ENCODE data around the gene CACNB4.

The CACNB4 gene

GRCh38 chr2:151817929-151818328 lies 280.9 kb downstream of the CACNB4 start:
- H3K4me3 ChIP-seq, result no peak overlapping the region
- H3K9me3 ChIP-seq, result no peaks in the 10 kb centered on the region
- no peak for DNase-seq
- peaks cover 2 to 3% (median 2%) of the 10 kb centered on the region in 3 donors for H3K36me3 ChIP-seq
- H3K4me1 ChIP-seq, result peaks cover 0 to 14% (median 0%) of the 10 kb centered on the region in 4 donors
- intact Hi-C loops (cut with DNase I; ENCODE audit: low total_unique reads), result no loop called here
- no peaks in the 10 kb centered on the region for H3K27me3 ChIP-seq
- TF ChIP-seq, protein P1, sequence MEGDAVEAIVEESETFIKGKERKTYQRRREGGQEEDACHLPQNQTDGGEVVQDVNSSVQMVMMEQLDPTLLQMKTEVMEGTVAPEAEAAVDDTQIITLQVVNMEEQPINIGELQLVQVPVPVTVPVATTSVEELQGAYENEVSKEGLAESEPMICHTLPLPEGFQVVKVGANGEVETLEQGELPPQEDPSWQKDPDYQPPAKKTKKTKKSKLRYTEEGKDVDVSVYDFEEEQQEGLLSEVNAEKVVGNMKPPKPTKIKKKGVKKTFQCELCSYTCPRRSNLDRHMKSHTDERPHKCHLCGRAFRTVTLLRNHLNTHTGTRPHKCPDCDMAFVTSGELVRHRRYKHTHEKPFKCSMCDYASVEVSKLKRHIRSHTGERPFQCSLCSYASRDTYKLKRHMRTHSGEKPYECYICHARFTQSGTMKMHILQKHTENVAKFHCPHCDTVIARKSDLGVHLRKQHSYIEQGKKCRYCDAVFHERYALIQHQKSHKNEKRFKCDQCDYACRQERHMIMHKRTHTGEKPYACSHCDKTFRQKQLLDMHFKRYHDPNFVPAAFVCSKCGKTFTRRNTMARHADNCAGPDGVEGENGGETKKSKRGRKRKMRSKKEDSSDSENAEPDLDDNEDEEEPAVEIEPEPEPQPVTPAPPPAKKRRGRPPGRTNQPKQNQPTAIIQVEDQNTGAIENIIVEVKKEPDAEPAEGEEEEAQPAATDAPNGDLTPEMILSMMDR (IDR thresholded peaks at IDR 0.05), result no peak
- no peak overlapping the region for H3K27ac ChIP-seq

GRCh38 chr2:151816843-151817242 lies 282.0 kb downstream of the CACNB4 start:
- Histone ChIP-seq H3K4me1 (peaks cover 0 to 9% (median 0%) of the 10 kb centered on the region in 4 donors), H3K27ac (no peak overlapping the region), H3K36me3 (peaks cover 10 to 13% (median 13%) of the 10 kb centered on the region in 3 donors), H3K4me3 (no peak overlapping the region), H3K27me3 (no peaks in the 10 kb centered on the region), H3K9me3 (no peaks in the 10 kb centered on the region)
- TF ChIP-seq, protein P1 (IDR thresholded peaks at IDR 0.05), result no peak
- intact Hi-C loops (cut with DNase I; ENCODE audit: low total_unique reads), result no loop called here
- no peak for DNase-seq

DNA sequence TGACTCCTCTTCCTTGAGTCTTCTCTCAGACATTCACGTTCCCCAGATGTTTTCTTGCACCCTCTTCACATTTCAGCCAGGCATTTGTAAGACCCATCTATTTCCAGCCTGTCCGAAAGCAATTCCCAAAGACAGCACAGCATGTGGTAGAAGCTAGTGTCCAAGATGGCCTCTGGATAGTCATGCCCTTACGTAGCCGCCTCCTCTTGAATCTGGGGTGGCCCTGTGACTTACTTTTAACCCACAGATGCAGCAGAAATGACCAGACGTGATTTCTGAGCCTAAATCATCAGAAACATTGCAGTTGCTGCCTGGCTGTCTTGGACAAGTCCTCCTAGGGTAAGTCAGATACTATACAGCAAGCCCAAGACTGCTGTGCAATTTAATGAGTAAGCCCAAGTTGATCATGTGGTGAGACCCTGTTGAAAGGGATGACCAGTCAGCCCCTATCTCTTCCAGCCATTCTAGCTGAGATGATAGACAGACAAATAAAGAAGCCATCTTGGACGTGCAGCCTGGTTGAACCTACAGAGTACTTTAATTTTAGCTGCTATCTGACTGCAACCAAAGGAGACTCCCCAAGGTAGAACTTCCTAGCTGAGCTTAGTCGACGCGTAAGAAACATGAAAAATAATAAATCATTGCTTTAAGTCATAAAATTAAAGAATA lies 282.9 kb downstream of the CACNB4 start:
- intact Hi-C loops (cut with DNase I; ENCODE audit: low total_unique reads), result no loop called here
- TF ChIP-seq, protein P1 (IDR thresholded peaks at IDR 0.05), result no peak
- H3K27ac ChIP-seq, result no peak overlapping the region

GRCh38 chr2:151810489-151810888 lies 288.4 kb downstream of the CACNB4 start:
- intact Hi-C loops (cut with DNase I; ENCODE audit: low total_unique reads), result no loop called here
- peaks cover 24 to 46% (median 39%) of the 10 kb centered on the region in 3 donors for H3K36me3 ChIP-seq
- DNase-seq, result no peak
- no peaks in the 10 kb centered on the region for H3K4me1 ChIP-seq
- H3K4me3 ChIP-seq, result no peak overlapping the region
- no peak overlapping the region for H3K27ac ChIP-seq
- TF ChIP-seq, protein P1 (IDR thresholded peaks at IDR 0.05), result no peak
- H3K9me3 ChIP-seq, result no peaks in the 10 kb centered on the region
- H3K27me3 ChIP-seq, result no peaks in the 10 kb centered on the region

More for the DNA sequence above, 282.9 kb downstream of the CACNB4 start:
- Histone ChIP-seq H3K4me3 (no peak overlapping the region), H3K27me3 (no peaks in the 10 kb centered on the region), H3K4me1 (peaks cover 0 to 9% (median 0%) of the 10 kb centered on the region in 4 donors), H3K36me3 (peaks cover 19 to 20% (median 19%) of the 10 kb centered on the region in 3 donors), H3K9me3 (no peaks in the 10 kb centered on the region)
- no peak for DNase-seq

DNA sequence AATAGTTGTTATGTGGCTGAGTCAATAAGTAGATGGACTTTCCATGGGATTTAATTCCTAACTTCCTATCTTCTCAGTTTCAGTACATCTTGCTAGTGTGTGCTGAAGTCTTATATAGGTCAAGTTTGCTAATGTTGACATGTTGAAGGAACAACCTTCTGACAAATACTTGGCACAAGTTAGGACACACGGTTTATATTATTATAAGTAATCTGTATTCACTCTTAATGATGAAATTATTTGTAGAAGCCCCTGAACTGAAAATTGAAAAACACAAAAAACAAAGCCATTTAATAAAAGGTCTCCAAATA lies 289.8 kb downstream of the CACNB4 start:
- H3K27me3 ChIP-seq, result no peaks in the 10 kb centered on the region
- no peak for DNase-seq
- H3K27ac ChIP-seq, result no peak overlapping the region
- H3K4me3 ChIP-seq, result no peak overlapping the region
- H3K9me3 ChIP-seq, result no peaks in the 10 kb centered on the region
- TF ChIP-seq, protein P1 (IDR thresholded peaks at IDR 0.05), result no peak
- intact Hi-C loops (cut with DNase I; ENCODE audit: low total_unique reads), result no loop called here
- H3K4me1 ChIP-seq, result no peaks in the 10 kb centered on the region
- H3K36me3 ChIP-seq, result peaks cover 24 to 50% (median 41%) of the 10 kb centered on the region in 3 donors

Data from tibial artery (tissue), 4 donors.